Thyroid gland (tissue), 4 donors: ENCODE data around the gene TM4SF1. TPM values are rescaled to one million over a fixed set of nuclear protein-coding genes. Genes with fewer than 3 reads are reported as not detected.
A peak's percentile ranks its signal among the peaks of the same experiment; 100 is the strongest.

Source experiments
- DNase-seq, 2 donors: peaks; one replicate each; pipeline ENCODE4 v3.0.0-alpha.2; 2019
- H3K27ac ChIP-seq, 3 donors: fragments of 200-600 bp; sonication (generic); 1 replicate in 2 of 3; 2 replicates in 1 of 3; pipeline ENCODE4 v1.5.1; 2016 to 2019; ENCODE audit warnings: mild to moderate bottlenecking in 1 of 3, moderate library complexity in 1 of 3
- H3K27me3 ChIP-seq: fragments of 200-600 bp; sonication (generic); one replicate; pipeline ENCODE4 v1.5.1; 2019
- H3K36me3 ChIP-seq, 2 donors: fragments of 200-600 bp; sonication (generic); one replicate each; pipeline ENCODE4 v1.5.1; 2016 to 2019
- H3K4me1 ChIP-seq, 2 donors: fragments of 200-600 bp; sonication (generic); one replicate each; pipeline ENCODE4 v1.5.1; 2017 to 2019
- H3K4me3 ChIP-seq, 3 donors: fragments of 200-600 bp; sonication (generic); replicated peaks in 1 of 3; 1 replicate in 2 of 3; 2 replicates in 1 of 3; pipeline ENCODE4 v1.5.1; 2016; ENCODE audit warnings: mild to moderate bottlenecking in 1 of 3
- H3K9me3 ChIP-seq: fragments of 200-600 bp; sonication (generic); one replicate; pipeline ENCODE4 v1.5.1; 2017
- POLR2A ChIP-seq, 2 donors: fragments of 450-650 bp; IDR thresholded peaks; one replicate each; pipeline ENCODE4 v1.6.1; 2017; ENCODE audit warnings: antibody characterized with exemption in 2 of 2, mild to moderate bottlenecking in 2 of 2, moderate library complexity in 1 of 2
- WGBS, 2 donors: methylation state at CpG; one replicate each; pipeline ENCODE4 v1.1.5; 2017; 5-methylcytosine and 5-hydroxymethylcytosine counted together
- intact Hi-C: fragments of 100-400 bp; cut with DNase I; formaldehyde crosslinking; loops from one replicate; pipeline ENCODE4 v1.15.1; 2023
- total RNA-seq, 4 donors: library from RNA; depleted of rRNA; stranded (reverse); fragments of >200 nt; gene quantifications; one replicate each; pipeline ENCODE4 v1.2.3, GENCODE V29; 2016
- TF ChIP-seq, protein P1 (sequence below), 6 experiments: fragments of 200-600 bp in 3 of 6; fragments of 450-650 bp in 3 of 6; sonication (generic) in 3 of 6; IDR thresholded peaks; one replicate each; pipeline ENCODE4 v1.5.1; 2016 to 2019; ENCODE audit warnings: antibody characterized with exemption in 6 of 6, mild to moderate bottlenecking in 2 of 6, inconsistent platforms in 1 of 6, moderate library complexity in 1 of 6

TM4SF1 gene
- total RNA-seq, 4 donors from 2014 or later: 32.4 to 244 (median 79.3) TPM

GRCh38 chr3:149409351-149409750 lies 31.9 kb upstream of the TM4SF1 start:
- 94 to 95% methylated on average over 2 of the region's 2 CpGs for WGBS, 2 donors
- TF ChIP-seq POLR2A (IDR thresholded peaks at IDR 0.05): no peak
- TF ChIP-seq, protein P1, sequence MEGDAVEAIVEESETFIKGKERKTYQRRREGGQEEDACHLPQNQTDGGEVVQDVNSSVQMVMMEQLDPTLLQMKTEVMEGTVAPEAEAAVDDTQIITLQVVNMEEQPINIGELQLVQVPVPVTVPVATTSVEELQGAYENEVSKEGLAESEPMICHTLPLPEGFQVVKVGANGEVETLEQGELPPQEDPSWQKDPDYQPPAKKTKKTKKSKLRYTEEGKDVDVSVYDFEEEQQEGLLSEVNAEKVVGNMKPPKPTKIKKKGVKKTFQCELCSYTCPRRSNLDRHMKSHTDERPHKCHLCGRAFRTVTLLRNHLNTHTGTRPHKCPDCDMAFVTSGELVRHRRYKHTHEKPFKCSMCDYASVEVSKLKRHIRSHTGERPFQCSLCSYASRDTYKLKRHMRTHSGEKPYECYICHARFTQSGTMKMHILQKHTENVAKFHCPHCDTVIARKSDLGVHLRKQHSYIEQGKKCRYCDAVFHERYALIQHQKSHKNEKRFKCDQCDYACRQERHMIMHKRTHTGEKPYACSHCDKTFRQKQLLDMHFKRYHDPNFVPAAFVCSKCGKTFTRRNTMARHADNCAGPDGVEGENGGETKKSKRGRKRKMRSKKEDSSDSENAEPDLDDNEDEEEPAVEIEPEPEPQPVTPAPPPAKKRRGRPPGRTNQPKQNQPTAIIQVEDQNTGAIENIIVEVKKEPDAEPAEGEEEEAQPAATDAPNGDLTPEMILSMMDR (IDR thresholded peaks at IDR 0.05): no peak

DNA sequence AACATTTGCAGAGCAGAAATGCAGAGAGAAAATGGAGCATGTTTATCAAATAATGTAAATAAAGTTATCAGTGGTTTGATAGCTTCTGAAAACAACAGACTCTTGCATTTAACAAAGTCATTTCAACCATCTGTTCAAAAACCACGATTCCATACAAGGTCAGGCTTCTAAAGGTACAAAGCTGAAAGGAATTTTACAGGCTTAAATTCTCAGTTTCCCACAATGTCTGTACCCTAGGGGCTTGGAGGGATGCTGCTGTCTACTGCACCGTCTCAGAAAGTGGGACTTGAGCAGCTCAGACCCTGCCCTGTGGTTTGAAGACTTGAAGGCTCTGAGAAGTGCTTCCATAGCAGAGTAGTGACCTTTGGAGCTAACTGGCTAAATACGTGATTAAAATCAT lies 30.4 kb upstream of the TM4SF1 start:
- Histone ChIP-seq H3K27ac (no peak overlapping the region), H3K9me3 (no peaks in the 10 kb centered on the region), H3K4me1 (no peaks in the 10 kb centered on the region), H3K4me3 (no peak overlapping the region), H3K27me3 (no peaks in the 10 kb centered on the region), H3K36me3 (no peaks in the 10 kb centered on the region)
- 65 to 67% methylated on average over 3 of the region's 3 CpGs for WGBS, 2 donors
- intact Hi-C loops: no loop called here
- TF ChIP-seq, protein P1 (IDR thresholded peaks at IDR 0.05): no peak
- no peak for TF ChIP-seq POLR2A (IDR thresholded peaks at IDR 0.05)
- no peak for DNase-seq

More at GRCh38 chr3:149409351-149409750, 31.9 kb upstream of the TM4SF1 start:
- Histone ChIP-seq H3K36me3 (no peaks in the 10 kb centered on the region), H3K9me3 (no peaks in the 10 kb centered on the region), H3K4me1 (peaks cover 1 to 2% of the 10 kb centered on the region in 2 donors), H3K4me3 (no peak overlapping the region), H3K27ac (no peak overlapping the region), H3K27me3 (no peaks in the 10 kb centered on the region)
- intact Hi-C loops: no loop called here
- DNase-seq: no peak

GRCh38 chr3:149406244-149406752 lies 28.8 kb upstream of the TM4SF1 start:
- DNase-seq: no peak
- WGBS, 2 donors: 91 to 94% methylated on average over 2 of the region's 2 CpGs
- Histone ChIP-seq H3K4me1 (peaks cover under 1 to 6% of the 10 kb centered on the region in 2 donors), H3K9me3 (no peaks in the 10 kb centered on the region), H3K27ac (no peak overlapping the region), H3K4me3 (no peak overlapping the region), H3K36me3 (no peaks in the 10 kb centered on the region), H3K27me3 (no peaks in the 10 kb centered on the region)
- intact Hi-C loops: no loop called here
- no peak for TF ChIP-seq POLR2A (IDR thresholded peaks at IDR 0.05)
- TF ChIP-seq, protein P1 (IDR thresholded peaks at IDR 0.05): no peak

DNA sequence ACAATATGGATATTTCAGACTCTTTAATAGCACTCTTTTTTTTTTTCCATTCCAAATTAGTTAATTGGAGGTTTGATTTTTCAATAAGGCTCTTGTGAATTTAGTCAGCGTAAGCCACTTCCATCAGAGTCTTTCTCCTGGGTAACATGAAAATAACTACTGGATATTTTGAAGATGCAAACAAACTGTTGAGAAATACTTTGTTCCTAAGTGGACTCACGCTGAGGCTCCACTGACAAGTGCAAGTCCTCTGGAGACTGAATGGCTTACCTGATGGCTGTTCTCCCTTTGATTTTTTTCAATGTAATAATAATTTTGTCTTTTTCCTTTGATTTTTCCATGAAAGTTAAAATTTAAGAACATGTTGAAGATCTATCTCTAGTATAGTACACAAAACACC lies 26.0 kb upstream of the TM4SF1 start:
- no peaks in the 10 kb centered on the region for H3K27me3 ChIP-seq
- no peak overlapping the region for H3K4me3 ChIP-seq
- H3K9me3 ChIP-seq: no peaks in the 10 kb centered on the region
- no peaks in the 10 kb centered on the region for H3K36me3 ChIP-seq
- DNase-seq: no peak
- no peak overlapping the region for H3K27ac ChIP-seq
- intact Hi-C loops: no loop called here
- H3K4me1 ChIP-seq: peaks cover 6 to 12% of the 10 kb centered on the region in 2 donors
- TF ChIP-seq, protein P1 (IDR thresholded peaks at IDR 0.05): no peak
- no peak for TF ChIP-seq POLR2A (IDR thresholded peaks at IDR 0.05)
- WGBS, 2 donors: 77 to 84% methylated on average over 2 of the region's 2 CpGs

DNA sequence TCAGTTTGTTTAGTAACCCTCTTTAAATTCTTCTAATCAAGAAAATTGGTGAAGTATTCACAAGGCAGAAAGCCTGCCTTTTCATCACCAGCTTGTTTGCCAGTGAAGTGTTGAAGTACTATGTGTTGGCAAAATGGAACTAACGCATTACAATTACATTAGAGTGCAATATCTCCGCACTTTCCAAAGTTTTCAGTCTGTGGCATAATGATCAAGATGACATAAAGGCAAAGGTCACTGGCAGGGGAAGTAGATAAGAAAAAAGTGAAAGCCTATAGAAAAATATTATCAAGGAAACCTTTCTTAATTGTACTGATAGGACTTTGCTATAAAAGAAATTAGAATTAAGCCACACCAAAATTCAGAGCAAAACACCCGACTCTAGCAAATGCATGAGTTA lies 25.0 kb upstream of the TM4SF1 start:
- Histone ChIP-seq H3K36me3 (no peaks in the 10 kb centered on the region), H3K9me3 (no peaks in the 10 kb centered on the region), H3K27ac (peak overlapping the region in 1 of 3 donors; percentile 82), H3K4me1 (peaks cover 6 to 12% of the 10 kb centered on the region in 2 donors), H3K4me3 (no peak overlapping the region), H3K27me3 (no peaks in the 10 kb centered on the region)
- intact Hi-C loops: no loop called here
- TF ChIP-seq, protein P1 (IDR thresholded peaks at IDR 0.05): no peak
- TF ChIP-seq POLR2A (IDR thresholded peaks at IDR 0.05): no peak
- WGBS, 2 donors: 89 to 90% methylated on average over 3 of the region's 3 CpGs
- no peak for DNase-seq
